Ureter (tissue), 1 donor: ENCODE measurements around the gene RNF135. TPM values are rescaled to one million over a fixed set of nuclear protein-coding genes. Genes with fewer than 3 reads are reported as not detected.
"Not testable (repeated sequence)": the region's sequence is repeated elsewhere in the genome, so short reads cannot be mapped to it uniquely, and the experiment has no call there.

ENCODE experiments used
- DNase-seq: peaks from one replicate; pipeline ENCODE4 v3.0.0-alpha.2; 2020; ENCODE audit warnings: low spot score
- total RNA-seq: library from RNA; stranded (reverse); gene quantifications from one replicate; pipeline ENCODE4 v1.2.4, GENCODE V29; 2023
- donor health status: DM: yes; HTN: yes; CAD: no.

The RNF135 gene
- total RNA-seq, result 22.3 TPM

- peak; percentile 90 for DNase-seq
These were observed at the start of gene RNF135 for GRCh38 chr17:30970831-30971567. Gene RNF135 (plus strand): TSS chr17:30971039. CDS start chr17:30971074, 35 bp downstream.

GRCh38 chr17:30921544-30922196 is 49.2 kb upstream of the RNF135 start, which contains the start of gene ADAP2:
Gene ADAP2 (plus strand): TSS chr17:30921945. CDS start chr17:30922015, 70 bp downstream.
- DNase-seq, result peak; percentile 50

- DNase-seq, result no peak
These were observed 48.4 kb upstream of the RNF135 start for GRCh38 chr17:30922235-30923030.

GRCh38 chr17:30924341-30924740 is 46.5 kb upstream of the RNF135 start:
- no peak for DNase-seq

GRCh38 chr17:30926516-30926915 is 44.3 kb upstream of the RNF135 start:
- no peak for DNase-seq

- no peak for DNase-seq
These were observed 43.1 kb upstream of the RNF135 start for GRCh38 chr17:30927756-30928155.

GRCh38 chr17:30928584-30928983 is 42.3 kb upstream of the RNF135 start:
- no peak for DNase-seq

GRCh38 chr17:30929081-30929633 is 41.7 kb upstream of the RNF135 start:
- no peak for DNase-seq

GRCh38 chr17:30929861-30930260 is 41.0 kb upstream of the RNF135 start:
- not testable (repeated sequence) for DNase-seq

GRCh38 chr17:30930495-30930894 is 40.3 kb upstream of the RNF135 start:
- DNase-seq, result no peak

- not testable (repeated sequence) for DNase-seq
These were observed 39.3 kb upstream of the RNF135 start for GRCh38 chr17:30931582-30931981.

GRCh38 chr17:30933966-30934365 is 36.9 kb upstream of the RNF135 start:
- DNase-seq, result no peak

- DNase-seq, result no peak
These were observed 31.7 kb upstream of the RNF135 start for GRCh38 chr17:30939051-30939689.

- DNase-seq, result no peak
These were observed 28.3 kb upstream of the RNF135 start for GRCh38 chr17:30942308-30943079.

- no peak for DNase-seq
These were observed 23.0 kb upstream of the RNF135 start for GRCh38 chr17:30947796-30948195.

GRCh38 chr17:30950189-30950588 is 20.6 kb upstream of the RNF135 start:
- DNase-seq, result no peak

GRCh38 chr17:30950669-30951399 is 20.0 kb upstream of the RNF135 start:
- peak; percentile 75 for DNase-seq

GRCh38 chr17:30952638-30953393 is 18.0 kb upstream of the RNF135 start:
- no peak for DNase-seq
